GM19043 (cell line): Measurements from ENCODE around the gene LSAMP.

Source experiments
- ATAC-seq: cut with Tn5 transposase; IDR thresholded peaks from one replicate; pipeline ENCODE4 v1.9.1; 2021; ENCODE audit warnings: low read depth; ENCODE audit not compliant: unreplicated experiment

The LSAMP gene

DNA sequence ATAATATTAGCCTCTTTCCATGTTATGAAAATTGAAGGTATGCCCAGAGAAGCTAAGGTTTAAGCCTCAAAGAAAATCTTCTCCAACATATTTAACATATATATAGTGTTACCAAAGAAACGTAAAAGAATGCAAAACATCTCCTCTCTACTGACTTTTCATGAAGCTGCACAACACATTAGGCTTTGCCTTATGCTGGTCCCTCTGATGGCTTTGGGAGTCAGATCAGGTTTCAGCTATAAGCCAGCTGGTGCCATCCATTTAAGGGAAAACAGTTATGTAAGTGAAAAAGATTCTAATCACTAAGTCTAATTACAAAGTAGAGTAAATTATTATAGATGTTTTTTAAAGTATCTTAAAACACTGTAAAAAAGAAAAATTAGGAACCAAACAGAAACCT, 410.5 kb downstream of the LSAMP start:
- ATAC-seq: no peak

GRCh38 chr3:116034086-116034485, 411.2 kb downstream of the LSAMP start:
- no peak for ATAC-seq

DNA sequence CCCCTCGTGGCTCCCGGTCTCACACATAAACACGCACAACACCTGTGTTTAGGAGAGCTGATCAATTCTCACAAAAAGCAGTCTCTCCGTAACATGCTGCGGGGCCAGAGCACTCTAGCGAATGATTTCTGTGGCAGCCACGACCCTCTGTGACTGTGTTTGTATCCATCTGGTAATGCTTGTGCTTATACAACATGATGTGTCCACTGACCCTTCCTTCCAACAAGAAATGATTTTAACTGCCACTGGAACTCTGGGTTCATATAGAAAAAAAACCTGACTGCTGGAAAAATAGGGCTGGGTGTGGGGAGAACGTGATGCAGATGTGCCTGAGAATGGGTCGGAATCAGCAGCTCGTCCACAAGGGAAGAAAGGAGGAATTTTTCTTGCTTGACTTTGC, 411.8 kb downstream of the LSAMP start:
- ATAC-seq: no peak

- no peak for ATAC-seq
These were observed 413.1 kb downstream of the LSAMP start for GRCh38 chr3:116032176-116032575.

DNA sequence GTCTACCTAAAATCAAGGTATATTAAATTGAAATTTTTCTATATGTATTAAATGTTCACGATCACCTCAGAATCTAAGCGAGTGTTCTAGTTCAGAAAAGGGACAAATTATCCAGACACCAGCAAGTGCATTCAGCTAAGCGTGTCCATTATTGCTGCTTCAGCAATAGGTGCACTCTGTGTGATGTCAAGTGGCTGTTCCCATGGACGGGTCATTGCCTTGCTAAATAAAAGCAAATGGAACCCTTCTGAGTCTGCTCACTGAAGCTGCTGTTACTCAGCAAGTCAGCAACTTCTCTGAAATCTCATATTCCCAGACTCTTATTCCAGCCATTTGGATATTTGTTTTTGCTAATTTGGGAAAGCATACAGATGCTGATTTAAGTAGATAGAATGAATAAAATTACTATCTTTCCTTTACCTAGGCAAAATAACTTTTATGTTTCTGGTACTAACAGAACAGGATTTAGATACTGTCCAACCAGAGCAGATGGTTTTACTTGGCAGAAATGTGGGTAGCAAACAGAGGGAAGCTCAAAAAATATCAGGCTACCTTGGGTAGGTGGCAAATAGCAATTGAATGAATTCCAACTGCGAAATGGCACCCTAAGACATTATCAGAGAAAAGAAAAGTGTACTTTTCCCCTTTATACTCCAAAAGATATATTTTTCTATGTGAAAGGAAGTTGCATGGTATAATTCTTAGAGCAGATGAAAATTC, 415.0 kb downstream of the LSAMP start:
- ATAC-seq: no peak

DNA sequence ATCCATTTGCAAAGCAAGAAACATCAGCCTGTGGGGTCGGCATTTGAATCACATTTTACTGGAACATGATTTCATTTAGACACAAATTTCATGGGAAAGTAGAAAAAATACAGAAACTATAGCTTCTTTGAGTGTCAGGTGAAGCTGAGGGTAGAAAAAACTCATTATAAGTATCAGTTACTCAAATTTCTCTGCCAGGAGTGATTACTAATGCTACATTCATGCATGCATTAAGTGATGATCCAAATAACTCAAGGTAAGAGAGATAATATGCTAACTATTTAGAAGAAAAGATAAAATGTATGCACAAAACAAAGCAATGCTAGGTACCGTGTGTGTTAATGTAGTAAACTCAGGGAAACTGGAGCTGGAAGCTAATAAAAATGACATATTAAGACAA, 416.0 kb downstream of the LSAMP start:
- ATAC-seq: no peak

DNA sequence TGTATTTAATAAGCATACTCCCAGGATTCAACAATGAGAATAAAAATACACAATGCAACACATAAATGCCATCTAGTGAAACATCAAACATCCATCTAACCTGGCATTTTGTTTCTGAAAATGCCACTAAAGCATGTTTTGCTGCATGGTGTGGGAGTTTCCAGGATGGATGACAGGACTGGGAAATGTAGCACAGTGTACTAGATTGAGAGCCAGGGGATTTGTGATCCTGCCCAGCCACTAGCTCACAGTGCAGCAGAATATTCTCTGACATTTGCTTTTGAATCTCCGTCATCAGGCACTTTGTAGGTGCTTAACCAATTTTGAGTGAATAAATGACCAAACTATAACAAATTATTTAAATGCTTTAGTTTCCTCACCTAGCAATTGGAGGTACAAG, 417.1 kb downstream of the LSAMP start:
- ATAC-seq: no peak

DNA sequence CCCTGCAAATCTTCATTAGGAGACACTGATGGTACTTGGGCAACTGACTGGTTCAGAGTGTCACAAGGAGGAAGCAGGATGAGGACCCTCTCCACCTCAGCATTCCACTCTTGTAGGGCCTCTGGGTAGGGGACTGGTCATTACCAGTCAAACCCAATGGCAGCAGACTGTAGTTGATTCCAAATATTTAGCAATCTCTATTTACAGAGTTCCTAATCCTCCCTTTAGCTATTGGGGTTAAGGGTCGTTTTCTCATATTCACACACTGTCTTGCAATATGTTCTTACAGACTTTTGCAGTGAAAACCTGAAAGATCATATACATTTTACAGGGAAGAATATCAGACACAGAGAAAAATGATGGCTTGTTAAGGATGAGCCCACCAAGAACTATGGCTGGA, 424.3 kb downstream of the LSAMP start:
- no peak for ATAC-seq

DNA sequence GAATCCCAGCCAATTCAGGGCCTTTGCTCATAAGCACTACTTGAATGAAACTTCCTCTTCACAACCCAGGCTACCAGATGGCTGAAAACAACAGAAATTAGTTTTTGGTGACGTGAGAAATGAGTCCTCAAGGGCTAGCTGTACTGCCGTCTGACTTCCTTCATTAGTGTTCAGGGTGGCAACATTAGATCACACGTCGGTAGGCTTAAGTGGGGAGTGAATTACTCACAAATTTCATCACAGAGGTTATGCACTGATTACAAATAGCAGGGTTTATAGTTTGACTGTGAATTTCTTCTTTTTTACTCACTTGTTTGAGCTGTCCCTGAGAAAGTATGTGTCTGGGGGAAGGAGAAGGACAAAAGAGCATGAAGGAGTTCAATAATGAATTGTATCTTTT, 424.8 kb downstream of the LSAMP start:
- ATAC-seq: peak; percentile 83

- ATAC-seq: no peak
These were observed 426.0 kb downstream of the LSAMP start for GRCh38 chr3:116019254-116019763.

GRCh38 chr3:116018646-116019045, 426.6 kb downstream of the LSAMP start:
- no peak for ATAC-seq

- no peak for ATAC-seq
These were observed 429.4 kb downstream of the LSAMP start for GRCh38 chr3:116015931-116016330.

DNA sequence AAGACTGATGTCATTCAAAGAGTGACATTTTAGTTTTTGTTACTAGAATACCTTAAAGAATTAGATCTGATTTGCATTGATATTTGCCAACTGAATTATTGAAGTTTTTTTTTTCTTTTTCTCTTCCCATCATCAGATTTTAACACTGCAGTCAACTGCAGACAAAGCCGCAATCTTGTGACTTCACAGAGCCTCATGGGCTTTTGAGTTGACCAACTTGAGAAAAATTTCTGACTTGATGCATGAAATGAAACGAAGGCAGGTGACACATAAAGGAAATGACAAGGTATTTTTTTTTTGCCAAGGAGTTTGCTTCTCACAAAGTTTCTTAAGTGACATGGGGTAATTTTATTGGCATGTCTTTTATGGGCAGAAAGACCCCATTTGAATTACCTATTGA, 438.3 kb downstream of the LSAMP start:
- no peak for ATAC-seq

- ATAC-seq: no peak
These were observed 439.9 kb downstream of the LSAMP start for GRCh38 chr3:116005404-116005803.

DNA sequence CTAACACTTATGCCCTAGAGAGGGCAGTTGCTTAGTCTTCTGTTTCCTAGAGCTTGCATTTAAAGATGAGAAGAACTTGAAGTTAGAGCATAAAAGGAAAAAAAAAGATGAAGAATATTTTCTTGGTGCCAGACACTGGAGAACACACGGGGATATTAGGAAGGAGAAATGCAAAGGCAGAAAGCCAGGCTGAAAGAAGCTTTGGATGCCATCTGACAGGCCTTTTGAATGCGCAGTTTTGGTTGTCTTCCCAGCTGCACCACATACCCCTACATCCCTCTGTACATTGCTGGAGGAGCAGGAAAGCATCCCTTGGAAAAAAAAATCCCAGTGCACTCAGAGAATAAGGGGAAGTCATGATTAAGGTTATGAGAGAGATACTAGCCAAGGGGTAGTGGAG, 443.1 kb downstream of the LSAMP start:
- ATAC-seq: no peak

DNA sequence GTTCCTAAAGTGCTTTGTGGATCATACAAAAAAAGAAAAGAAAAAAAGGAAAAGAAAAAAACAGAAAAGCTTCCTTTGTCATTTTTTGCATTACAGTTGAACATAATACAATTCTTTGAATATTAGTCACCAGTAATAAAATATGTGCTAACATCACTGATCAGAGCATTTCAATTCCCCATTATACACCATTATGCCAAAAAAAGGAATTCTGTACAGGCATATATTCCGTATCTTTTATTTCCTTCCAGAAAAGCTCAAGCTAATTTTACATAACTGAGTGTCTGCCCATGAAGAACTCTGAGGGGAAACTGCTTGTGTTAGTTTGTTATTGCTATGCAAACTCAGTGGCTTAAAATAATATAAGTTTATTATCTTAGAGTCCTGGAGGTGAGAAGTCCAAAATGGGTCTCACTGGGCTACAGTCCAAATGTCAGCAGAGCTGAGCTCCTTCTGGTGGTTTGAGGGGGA, 444.1 kb downstream of the LSAMP start:
- no peak for ATAC-seq

DNA sequence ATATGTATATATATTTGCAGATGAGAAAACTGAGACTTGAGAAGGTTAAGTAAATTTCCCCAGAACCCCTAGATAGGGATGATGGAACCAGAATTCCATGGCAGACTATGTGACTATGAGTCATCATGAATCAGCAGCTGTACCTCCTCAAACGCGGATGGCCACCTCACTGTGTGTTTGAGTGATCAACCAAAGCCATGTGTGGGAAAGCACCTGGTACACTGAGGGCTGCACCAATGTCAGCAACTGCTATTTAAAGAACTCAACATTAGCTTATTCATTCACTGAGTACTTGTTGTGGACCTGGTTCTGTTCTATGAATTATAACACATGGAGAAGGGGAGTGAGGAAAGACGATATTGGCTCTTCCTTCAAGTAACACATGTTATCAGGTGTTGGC, 445.0 kb downstream of the LSAMP start:
- peak; percentile 66 for ATAC-seq

DNA sequence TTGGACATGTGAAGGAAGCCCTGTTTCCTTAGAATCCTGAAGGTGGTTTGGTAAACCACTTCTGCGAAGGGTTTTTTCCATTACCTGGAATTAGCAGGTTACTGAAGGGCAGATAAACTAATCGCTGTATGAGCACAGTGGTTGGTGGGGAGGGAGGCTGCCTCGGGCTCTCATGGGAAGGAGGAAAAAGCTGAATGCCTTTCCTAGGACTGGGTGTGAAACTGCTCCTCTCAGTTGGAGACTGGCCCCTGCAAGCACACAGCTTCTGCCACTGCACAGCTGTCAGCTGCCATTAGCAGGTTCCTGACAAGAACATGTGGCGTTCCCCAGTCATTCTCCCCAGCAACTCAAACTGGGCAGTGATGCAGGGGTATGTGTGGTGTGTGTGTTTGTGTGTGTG, 445.7 kb downstream of the LSAMP start:
- no peak for ATAC-seq

GRCh38 chr3:115999001-115999585, 446.2 kb downstream of the LSAMP start:
- no peak for ATAC-seq

- no peak for ATAC-seq
These were observed 448.7 kb downstream of the LSAMP start for GRCh38 chr3:115996420-115997108.

- no peak for ATAC-seq
These were observed 454.6 kb downstream of the LSAMP start for GRCh38 chr3:115990669-115991068.
